Stimulated activated CD4-positive, alpha-beta T cell treated with anti-CD3 and anti-CD28 coated beads, TNF-alpha, amount 100 ng/mL, for 4 hours (primary cell): ENCODE measurements around the gene RFXAP.

Experiments used
- DNase-seq, 3 experiments: peaks; one replicate each; pipeline ENCODE4 v3.0.0-alpha.2; 2020; ENCODE audit warnings: low read depth in 3 of 3

RFXAP gene

GRCh38 chr13:36866232-36866631 lies 47.2 kb downstream of the RFXAP start:
- no peak for DNase-seq

- no peak for DNase-seq
Measured at GRCh38 chr13:36870050-36870692, 51.1 kb downstream of the RFXAP start.

- DNase-seq: no peak
Measured at GRCh38 chr13:36872621-36873020, 53.6 kb downstream of the RFXAP start.

- DNase-seq: no peak
Measured at GRCh38 chr13:36875431-36875830, 56.4 kb downstream of the RFXAP start.

- no peak for DNase-seq
Measured at GRCh38 chr13:36875961-36876360, 56.9 kb downstream of the RFXAP start.
